Measurements from ENCODE around the gene PPP1R15B.

The PPP1R15B gene

DNA sequence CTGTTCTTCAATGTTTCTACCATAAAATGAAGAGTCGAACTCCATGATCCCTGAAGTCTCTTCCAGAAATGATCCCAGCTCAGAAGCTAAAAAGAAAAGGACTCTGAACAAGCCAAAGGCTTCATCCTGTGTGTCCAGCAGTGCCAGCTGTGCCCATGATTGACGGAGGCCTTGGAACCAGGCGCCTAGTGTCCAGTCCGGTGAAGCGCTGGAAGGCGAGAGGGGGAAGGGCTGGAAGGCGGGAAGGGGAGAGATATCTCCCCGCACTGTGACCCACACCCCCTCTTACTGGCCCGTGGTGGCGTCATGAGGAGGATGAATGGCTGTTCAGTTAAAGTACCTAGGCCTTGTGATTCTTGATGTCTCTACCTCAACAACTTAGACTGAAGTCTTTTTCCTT lies 41.4 kb downstream of the PPP1R15B start:
- Histone ChIP-seq H3K27ac (ENCODE audit: low read depth, low read length) (no peak overlapping the region), H3K9ac (ENCODE audit: low read length) (no peak overlapping the region), H3K9me2 (replicated peaks; ENCODE audit: insufficient read depth, low read length) (no peaks in the 10 kb centered on the region), H3K4me2 (ENCODE audit: low read depth, low read length, poor library complexity, severe bottlenecking) (no peak overlapping the region), H2AFZ (ENCODE audit: low read depth, low read length, severe bottlenecking) (no peak overlapping the region), H3K36me3 (ENCODE audit: low read length) (no peaks in the 10 kb centered on the region), H4K20me1 (ENCODE audit: low read depth, low read length) (no peaks in the 10 kb centered on the region), H3K9me3 (ENCODE audit: insufficient read depth, low read length) (no peaks in the 10 kb centered on the region), H3K4me3 (ENCODE audit: insufficient read depth, low read length, poor library complexity, severe bottlenecking) (no peak overlapping the region), H3F3A (ENCODE audit: insufficient read depth) (no peaks in the 10 kb centered on the region), H3K27me3 (ENCODE audit: low read length) (no peaks in the 10 kb centered on the region), H3K79me2 (ENCODE audit: insufficient read depth, low read length) (no peaks in the 10 kb centered on the region)
- TF ChIP-seq EZH2phosphoT487 (conservative IDR thresholded peaks at IDR 0.05; ENCODE audit: low read length), result no peak
- no peak for TF ChIP-seq CTCF (IDR thresholded peaks at IDR 0.05; ENCODE audit: insufficient read depth, low read length, poor library complexity, severe bottlenecking)

GRCh38 chr1:204368996-204369726 lies 42.5 kb downstream of the PPP1R15B start:
- Histone ChIP-seq H3K9ac (ENCODE audit: low read length) (no peak overlapping the region), H3K4me3 (ENCODE audit: insufficient read depth, low read length, poor library complexity, severe bottlenecking) (no peak overlapping the region), H3K4me2 (ENCODE audit: low read depth, low read length, poor library complexity, severe bottlenecking) (no peak overlapping the region), H2AFZ (ENCODE audit: low read depth, low read length, severe bottlenecking) (no peak overlapping the region), H3F3A (ENCODE audit: insufficient read depth) (no peaks in the 10 kb centered on the region), H3K27me3 (ENCODE audit: low read length) (no peaks in the 10 kb centered on the region), H3K27ac (ENCODE audit: low read depth, low read length) (no peak overlapping the region), H4K20me1 (ENCODE audit: low read depth, low read length) (no peaks in the 10 kb centered on the region), H3K79me2 (ENCODE audit: insufficient read depth, low read length) (no peaks in the 10 kb centered on the region), H3K36me3 (ENCODE audit: low read length) (no peaks in the 10 kb centered on the region), H3K9me2 (replicated peaks; ENCODE audit: insufficient read depth, low read length) (no peaks in the 10 kb centered on the region), H3K9me3 (ENCODE audit: insufficient read depth, low read length) (no peaks in the 10 kb centered on the region)
- no peak for TF ChIP-seq EZH2phosphoT487 (conservative IDR thresholded peaks at IDR 0.05; ENCODE audit: low read length)
- TF ChIP-seq CTCF (IDR thresholded peaks at IDR 0.05; ENCODE audit: insufficient read depth, low read length, poor library complexity, severe bottlenecking), result no peak

GRCh38 chr1:204367956-204368355 lies 43.7 kb downstream of the PPP1R15B start:
- Histone ChIP-seq H3K4me3 (ENCODE audit: insufficient read depth, low read length, poor library complexity, severe bottlenecking) (no peak overlapping the region), H3F3A (ENCODE audit: insufficient read depth) (no peaks in the 10 kb centered on the region), H3K36me3 (ENCODE audit: low read length) (no peaks in the 10 kb centered on the region), H3K27ac (ENCODE audit: low read depth, low read length) (no peak overlapping the region), H2AFZ (ENCODE audit: low read depth, low read length, severe bottlenecking) (no peak overlapping the region), H4K20me1 (ENCODE audit: low read depth, low read length) (no peaks in the 10 kb centered on the region), H3K79me2 (ENCODE audit: insufficient read depth, low read length) (no peaks in the 10 kb centered on the region), H3K9me3 (ENCODE audit: insufficient read depth, low read length) (no peaks in the 10 kb centered on the region), H3K9ac (ENCODE audit: low read length) (no peak overlapping the region), H3K27me3 (ENCODE audit: low read length) (no peaks in the 10 kb centered on the region), H3K9me2 (replicated peaks; ENCODE audit: insufficient read depth, low read length) (no peaks in the 10 kb centered on the region), H3K4me2 (ENCODE audit: low read depth, low read length, poor library complexity, severe bottlenecking) (no peak overlapping the region)
- no peak for TF ChIP-seq EZH2phosphoT487 (conservative IDR thresholded peaks at IDR 0.05; ENCODE audit: low read length)
- no peak for TF ChIP-seq CTCF (IDR thresholded peaks at IDR 0.05; ENCODE audit: insufficient read depth, low read length, poor library complexity, severe bottlenecking)

Data from SU-DHL-6 (cell line).